ENCODE data around the gene DDHD1.

DNA sequence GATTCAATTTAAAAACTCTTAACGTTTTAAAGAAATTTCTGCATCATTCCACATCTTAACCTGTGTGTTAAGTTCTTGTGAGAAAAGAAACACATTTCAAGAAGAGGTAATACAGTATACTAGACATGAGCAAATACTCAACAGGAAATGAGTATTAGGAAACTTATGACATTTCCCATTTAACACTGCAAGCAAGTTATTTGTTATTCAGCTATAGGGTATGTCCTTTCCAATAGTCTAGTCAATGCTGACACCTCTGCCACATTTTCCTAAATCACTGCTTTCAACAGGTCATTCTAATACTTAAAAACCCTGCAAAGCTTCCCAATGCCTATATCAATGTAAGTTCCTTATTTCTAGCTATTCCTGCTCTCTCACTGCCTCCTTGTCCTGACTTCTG lies 93.1 kb downstream of the DDHD1 start:
- TF ChIP-seq CTCF (IDR thresholded peaks at IDR 0.05) (no peak), POLR2AphosphoS5 (IDR thresholded peaks at IDR 0.05) (no peak)

Measured in prostate gland (tissue), 2 donors.